HG03280 (cell line): Measurements from ENCODE around the gene DLG2.
"Not testable (repeated sequence)": the region's sequence is repeated elsewhere in the genome, so short reads cannot be mapped to it uniquely, and the experiment has no call there.

Experiments
- ATAC-seq: cut with Tn5 transposase; IDR thresholded peaks from one replicate; pipeline ENCODE4 v1.9.1; 2021; ENCODE audit warnings: mild to moderate bottlenecking, moderate library complexity; ENCODE audit not compliant: unreplicated experiment

DLG2 gene

GRCh38 chr11:85249482-85249881 lies 377.7 kb downstream of the DLG2 start:
- ATAC-seq, result no peak

GRCh38 chr11:85247797-85248196 lies 379.3 kb downstream of the DLG2 start:
- no peak for ATAC-seq

- no peak for ATAC-seq
These were observed 388.2 kb downstream of the DLG2 start for GRCh38 chr11:85238906-85239305.

GRCh38 chr11:85238038-85238437 lies 389.1 kb downstream of the DLG2 start:
- not testable (repeated sequence) for ATAC-seq

- no peak for ATAC-seq
These were observed 390.9 kb downstream of the DLG2 start for GRCh38 chr11:85236211-85236610.

DNA sequence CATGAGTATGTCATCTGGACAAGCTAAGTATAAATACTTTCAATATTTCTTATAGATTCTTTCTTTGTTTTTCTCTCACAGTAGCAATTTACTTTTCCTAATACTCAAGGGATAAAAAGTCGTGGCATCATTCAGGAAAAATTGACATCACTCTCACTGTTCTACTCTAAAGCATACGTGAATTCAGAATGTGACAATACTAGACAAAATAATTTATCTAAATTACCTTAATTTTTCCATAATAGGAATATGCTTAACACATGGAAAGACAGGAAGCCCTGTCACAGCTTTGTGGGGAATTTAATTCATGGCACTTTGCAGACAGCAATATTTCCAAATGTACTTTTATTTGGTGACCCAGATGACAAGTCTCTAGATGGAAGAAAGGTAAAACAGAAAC lies 394.6 kb downstream of the DLG2 start:
- ATAC-seq, result no peak

DNA sequence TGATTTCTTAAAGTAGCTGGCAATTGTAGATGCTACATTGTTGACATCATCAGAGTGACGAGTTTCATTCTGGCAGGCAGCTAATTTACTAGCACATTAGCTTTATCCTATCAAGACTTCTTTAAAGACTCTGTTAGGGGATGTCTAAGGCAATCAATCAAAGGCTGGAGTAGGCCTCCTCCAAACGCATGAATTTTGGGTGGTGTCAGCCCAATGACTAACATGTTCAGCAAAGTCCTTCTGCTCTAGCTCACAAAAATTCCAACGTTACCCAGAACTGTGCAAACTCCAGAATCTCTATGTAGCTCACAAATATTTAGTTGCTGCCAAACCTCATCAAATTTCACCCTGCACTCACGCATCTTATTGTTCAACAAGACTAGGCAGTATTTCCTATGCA lies 395.6 kb downstream of the DLG2 start:
- ATAC-seq, result no peak

DNA sequence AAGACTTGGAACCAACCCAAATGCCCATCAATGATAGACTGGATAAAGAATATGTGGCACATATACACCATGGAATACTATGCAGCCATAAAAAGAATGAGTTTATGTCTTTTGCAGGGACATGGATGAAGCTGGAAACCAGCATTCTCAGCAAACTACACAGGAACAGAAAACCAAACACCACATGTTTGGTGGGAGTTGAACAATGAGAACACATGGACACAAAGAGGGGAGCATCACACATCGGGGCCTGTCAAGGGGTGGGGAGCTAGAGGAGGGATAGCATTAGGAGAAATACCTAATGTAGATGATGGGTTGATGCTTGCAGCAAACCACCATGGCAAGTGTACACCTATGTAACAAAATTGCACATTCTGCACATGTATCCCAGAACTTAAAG lies 397.4 kb downstream of the DLG2 start:
- not testable (repeated sequence) for ATAC-seq

DNA sequence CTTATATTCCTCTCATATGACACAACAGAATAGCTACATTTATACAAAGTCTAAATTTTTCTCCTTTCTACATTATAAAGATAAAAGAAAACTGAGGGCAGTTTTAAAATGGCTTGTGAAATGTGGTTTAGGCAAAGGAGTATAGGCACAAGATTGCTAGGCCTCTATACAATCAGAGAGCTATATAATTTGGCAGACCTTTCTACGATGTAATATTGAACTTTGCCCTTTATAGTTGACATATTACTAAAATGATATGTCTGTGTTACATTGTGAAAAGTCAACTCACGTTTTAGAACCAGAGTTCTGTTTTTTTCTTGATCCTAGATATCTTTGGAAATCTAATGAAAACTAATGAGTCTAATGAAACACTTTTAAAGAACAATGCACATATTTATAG lies 430.2 kb downstream of the DLG2 start:
- no peak for ATAC-seq

DNA sequence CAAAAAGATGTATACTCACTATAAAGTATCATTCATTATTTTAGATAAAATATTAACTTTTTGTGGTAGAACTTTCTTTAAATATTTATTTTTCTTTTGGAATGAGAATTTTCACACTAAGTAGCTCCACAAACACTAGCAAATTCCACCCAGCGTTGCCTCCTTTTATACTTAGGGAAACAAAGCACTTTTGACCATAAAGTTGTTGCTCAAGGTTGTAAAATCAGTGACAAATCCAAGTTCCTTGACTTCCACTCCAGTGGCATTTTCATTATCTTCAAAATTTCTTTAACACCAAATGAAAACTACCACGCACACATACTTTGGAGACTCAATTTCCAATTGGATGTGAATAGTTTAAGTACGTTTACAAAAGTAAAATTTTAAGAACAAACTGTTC lies 431.2 kb downstream of the DLG2 start:
- ATAC-seq, result no peak

- no peak for ATAC-seq
These were observed 439.2 kb downstream of the DLG2 start for GRCh38 chr11:85187992-85188391.

- ATAC-seq, result no peak
These were observed 442.4 kb downstream of the DLG2 start for GRCh38 chr11:85184721-85185120.

- ATAC-seq, result peak; percentile 75
These were observed 444.4 kb downstream of the DLG2 start for GRCh38 chr11:85182441-85183387.

DNA sequence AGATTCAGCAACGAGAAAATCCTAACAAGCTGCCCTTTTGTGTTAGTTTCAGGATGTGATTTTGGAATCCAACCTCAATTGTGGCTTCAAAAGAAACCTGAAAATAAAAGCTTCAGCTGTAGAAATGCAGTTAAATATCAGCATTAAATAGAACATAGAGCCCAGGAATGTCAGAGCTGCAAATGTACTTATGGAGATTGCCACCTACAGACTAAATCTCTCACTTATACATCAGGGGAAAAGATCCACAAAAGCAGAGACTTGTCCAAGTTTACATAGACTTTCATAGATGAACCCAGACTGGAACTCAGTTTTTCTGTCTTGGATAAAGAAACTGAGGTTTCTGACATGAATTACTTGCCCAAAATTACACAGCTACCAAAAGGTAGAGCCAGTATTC lies 446.6 kb downstream of the DLG2 start:
- no peak for ATAC-seq

DNA sequence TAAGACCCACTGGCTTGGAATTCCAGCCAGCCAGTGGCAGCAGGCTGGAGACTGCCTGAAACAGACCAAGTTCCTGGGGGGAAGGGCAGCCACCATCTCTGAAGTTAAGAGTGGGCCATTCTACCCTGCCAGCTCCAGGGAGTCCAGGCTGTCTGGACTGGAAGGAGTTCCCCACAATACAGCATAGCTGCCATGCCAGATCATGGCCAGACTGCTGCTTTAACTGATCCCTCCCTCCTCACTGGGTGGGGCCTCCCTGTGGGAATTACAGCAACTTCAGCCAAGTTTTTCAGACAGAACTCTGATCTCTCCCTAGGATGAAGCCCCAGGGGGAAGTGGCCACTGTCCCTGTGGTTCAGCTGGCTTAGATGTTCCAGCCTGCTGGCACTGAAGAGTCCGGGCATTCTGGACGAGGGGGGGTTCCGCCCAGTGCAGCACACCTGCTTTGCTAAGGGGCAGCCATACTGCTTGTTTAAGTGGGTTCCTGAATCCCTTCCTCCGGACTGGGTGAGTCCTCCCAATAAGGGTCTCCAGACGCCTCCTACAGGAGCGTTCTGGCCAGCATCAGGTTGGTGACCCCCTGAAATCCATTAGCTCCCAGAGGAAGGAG lies 455.4 kb downstream of the DLG2 start:
- ATAC-seq, result no peak

- ATAC-seq, result no peak
These were observed 457.0 kb downstream of the DLG2 start for GRCh38 chr11:85170184-85170583.

DNA sequence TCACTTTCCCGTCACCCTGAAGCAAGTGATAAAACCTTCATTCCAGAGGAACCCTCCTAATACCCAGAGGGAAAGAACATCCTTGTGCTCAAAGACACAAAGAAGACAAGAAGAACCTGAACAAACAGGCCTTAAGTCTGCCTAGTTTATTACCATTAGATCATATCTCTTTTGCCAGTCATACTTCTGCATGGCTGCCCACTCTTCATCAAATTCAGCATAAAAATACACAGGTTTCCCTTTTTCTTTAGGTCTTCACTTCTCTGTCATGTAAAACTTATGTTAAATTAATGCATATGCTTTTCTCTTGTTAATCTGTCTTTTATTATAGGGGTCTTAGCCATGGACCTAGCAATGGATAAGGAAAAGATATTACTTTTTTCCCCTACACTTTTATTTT lies 459.7 kb downstream of the DLG2 start:
- no peak for ATAC-seq

GRCh38 chr11:85167038-85167437 lies 460.1 kb downstream of the DLG2 start:
- ATAC-seq, result no peak

GRCh38 chr11:85165819-85166218 lies 461.3 kb downstream of the DLG2 start:
- no peak for ATAC-seq

GRCh38 chr11:85164743-85165142 lies 462.4 kb downstream of the DLG2 start:
- ATAC-seq, result no peak

- no peak for ATAC-seq
These were observed 472.9 kb downstream of the DLG2 start for GRCh38 chr11:85154294-85154693.

- ATAC-seq, result no peak
These were observed 489.5 kb downstream of the DLG2 start for GRCh38 chr11:85137597-85137996.
